HG03060 (cell line): ENCODE data around the gene TNKS1BP1.

Experiments
- ATAC-seq: cut with Tn5 transposase; IDR thresholded peaks from one replicate; pipeline ENCODE4 v1.9.1; 2021; ENCODE audit warnings: low read depth, moderate number of reproducible peaks; ENCODE audit not compliant: unreplicated experiment

Gene TNKS1BP1

DNA sequence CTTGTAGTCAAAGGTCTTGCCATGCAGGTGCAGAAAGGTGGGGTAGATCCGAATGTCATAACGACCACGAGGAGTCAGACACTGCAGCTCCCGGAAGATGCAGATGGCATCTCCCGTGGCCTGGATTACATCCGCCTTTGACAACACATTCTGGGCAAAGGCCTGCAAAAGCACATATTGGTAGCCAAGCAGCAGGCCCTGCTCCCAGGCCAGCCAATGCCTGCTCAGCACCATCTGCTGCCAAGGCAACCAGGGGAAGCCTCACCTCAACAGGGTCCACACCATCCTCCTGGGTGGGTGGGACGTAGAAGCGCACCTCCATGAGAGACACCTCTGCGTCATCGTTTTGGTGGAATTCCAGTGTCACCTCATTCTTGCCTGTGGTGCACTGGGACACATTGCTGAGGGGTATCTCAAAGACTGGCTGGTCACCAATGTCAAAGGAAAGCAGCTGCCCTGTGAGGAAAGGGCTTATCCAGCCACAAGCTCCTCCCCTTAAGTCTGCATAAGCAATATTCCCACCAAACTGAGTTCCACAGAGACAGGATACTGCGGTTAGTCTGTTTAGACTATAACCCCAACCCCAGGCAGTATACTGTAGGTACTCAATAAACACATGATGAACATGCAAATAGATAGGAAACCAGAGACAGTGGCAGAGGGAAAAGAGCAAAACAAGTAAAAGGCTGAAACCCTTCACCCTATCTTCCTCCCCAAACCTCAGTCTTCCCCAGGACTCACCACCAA lies 8.1 kb upstream of the TNKS1BP1 start:
- no peak for ATAC-seq

- no peak for ATAC-seq
These were observed 7.0 kb upstream of the TNKS1BP1 start for GRCh38 chr11:57331720-57332119.

GRCh38 chr11:57330029-57330428 lies 5.3 kb upstream of the TNKS1BP1 start:
- no peak for ATAC-seq

DNA sequence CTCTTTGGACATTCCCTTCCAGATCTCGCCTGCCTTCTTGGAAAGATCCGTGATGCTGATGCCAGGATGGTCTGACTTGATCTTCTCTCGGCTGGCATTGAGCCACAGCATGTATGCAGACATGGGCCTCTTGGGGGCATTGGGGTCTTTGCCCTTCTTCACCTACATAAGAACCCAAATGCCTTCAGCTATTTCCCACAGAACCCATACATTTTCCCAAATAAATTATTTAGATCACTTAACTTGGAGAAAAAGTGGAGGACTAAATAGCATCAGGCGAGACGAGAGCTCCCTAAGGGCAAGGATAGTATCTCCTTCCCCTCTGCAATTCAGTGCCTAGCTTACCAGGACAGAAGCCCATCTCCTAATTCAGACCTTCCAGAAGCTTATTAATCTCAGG lies 3.0 kb upstream of the TNKS1BP1 start:
- no peak for ATAC-seq

- no peak for ATAC-seq
These were observed 940 bp upstream of the TNKS1BP1 start for GRCh38 chr11:57325735-57326048.

GRCh38 chr11:57324154-57324885 lies 432 bp downstream of the TNKS1BP1 start:
- ATAC-seq = no peak

- ATAC-seq = no peak
These were observed 948 bp downstream of the TNKS1BP1 start for GRCh38 chr11:57323855-57324153.

DNA sequence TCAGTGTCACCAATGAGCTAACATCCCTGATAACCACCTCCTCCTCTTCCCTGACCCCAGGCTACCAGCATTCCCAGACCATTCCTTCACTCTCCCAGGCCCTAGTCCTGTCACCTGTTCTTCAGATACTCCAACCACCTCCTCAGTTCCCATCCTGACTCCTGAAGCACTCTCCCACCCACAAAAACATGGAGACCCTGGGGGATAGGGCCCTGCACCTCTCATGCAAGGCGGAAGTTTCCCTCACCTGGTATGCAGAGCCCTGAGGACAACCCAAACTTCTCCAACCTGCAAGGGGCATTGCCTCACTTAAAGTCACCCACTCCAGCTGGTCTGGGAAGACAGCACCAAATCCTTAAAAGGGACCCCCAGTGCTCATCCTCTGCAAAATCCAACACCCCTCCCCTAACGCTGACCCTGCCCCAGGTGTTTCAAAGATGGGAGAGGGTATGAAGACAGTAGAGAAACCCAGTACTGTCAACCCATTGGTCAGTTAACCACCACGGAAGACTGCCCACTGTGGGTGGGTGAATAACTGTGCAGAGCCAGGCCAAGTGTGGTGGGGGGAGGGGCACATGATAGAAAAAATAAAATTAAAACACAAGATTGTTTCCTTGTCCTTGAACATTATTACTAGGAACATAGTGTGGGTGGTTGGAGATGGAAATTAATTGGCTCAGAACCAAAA lies 1.4 kb downstream of the TNKS1BP1 start:
- no peak for ATAC-seq

GRCh38 chr11:57322256-57323166 lies 2.2 kb downstream of the TNKS1BP1 start:
- no peak for ATAC-seq

DNA sequence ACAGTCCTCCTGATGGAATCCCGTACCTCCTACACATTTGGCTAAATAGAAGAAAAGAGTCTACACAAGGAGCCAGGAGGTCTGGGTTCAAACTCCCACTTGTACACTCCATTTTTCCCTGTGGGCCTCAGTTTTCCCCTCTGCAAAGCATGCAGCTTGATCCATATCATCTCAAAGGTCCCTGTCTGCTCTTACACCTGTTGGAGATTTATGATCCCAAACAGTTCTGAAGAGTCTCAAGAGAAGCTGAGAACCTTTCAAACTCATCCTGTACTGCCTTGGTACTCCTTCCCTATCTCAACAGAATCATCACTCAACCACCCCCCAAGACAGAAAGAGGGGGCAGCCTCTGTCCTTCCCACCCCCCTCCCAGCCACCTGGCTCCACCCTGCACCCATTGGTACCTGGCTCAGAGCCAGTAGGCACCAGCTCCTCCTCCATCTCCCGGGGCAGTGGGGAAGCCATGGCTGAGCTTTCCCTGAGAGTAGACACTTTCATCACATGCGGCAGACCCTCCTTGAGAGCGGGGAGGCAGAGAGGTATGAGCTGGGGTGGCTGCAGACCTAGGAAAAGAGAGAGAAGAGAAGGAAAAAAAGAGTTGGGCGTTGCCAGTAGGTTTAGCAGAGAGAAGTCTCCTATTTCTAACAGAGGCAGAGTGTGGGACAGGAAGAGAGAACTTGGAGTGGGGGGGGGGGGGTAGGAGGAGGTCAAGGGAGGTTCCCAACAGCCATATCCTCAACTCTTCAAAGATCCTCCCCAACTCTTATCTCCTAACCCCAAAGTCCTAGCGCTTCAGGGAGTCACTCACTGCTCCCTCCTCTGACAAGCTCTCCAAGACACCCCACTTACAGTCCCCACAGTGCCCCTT lies 3.1 kb downstream of the TNKS1BP1 start:
- no peak for ATAC-seq

DNA sequence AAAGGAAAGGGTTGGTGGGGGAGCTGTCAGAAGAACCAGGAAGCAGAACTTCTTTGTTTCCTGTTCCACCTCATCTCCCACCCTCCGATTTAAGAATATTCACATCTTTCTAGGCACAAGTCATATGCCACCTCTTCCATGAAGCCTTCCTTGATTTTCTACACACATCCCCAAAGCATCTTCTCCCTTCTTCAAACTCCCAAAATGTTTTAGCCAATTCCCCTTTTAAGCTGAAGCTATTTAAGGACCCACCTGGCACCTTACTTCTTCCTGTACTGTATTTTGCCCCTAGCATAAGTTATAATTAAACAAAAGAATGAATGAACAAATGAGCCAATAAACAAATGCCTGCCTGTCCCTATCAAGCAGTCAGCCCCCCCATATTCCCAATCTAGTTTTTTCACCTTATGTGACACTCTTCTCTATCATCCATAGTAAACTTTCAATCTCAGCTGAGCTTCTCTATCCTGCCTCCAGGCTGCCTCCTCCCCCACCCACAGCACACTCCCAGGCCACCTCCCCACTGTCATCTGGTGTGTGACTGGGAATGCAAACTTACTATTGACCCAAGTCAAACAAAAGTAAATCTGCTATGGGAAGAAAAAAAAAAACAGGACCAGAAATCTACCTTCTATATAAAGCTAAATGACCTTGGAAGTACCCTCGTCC lies 3.9 kb downstream of the TNKS1BP1 start:
- ATAC-seq = no peak

DNA sequence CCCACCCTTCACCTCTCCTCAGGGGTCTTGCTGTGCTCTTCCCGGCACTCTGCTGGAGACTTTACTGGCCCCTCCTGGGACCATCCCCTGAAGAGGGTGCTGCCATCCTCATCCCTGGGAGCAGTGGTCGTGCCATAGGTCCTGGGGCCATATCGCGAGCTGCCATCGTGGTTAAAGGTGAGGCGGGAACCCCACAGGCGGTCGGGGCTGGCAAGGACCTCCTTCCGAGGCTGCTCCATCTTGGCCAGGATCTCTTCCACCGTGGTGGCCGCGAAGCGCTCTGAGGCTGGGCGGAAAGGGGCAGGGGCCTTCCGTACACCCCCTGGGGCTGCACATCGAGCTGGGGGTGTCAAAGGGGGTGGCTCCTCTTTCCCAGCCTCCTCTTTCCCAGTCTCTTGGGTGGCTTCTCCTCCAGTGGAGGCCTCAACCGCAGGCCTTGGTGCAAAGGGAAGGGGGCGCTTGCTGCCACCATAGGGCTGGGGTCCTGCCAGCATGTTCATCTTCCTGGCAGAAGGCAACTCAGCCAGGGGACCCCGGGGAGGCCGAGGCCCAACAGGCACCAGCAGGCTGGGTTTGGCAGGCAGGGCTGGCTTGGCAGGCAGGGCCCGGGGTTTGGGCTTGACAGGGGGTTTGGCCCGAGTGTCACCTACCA lies 4.6 kb downstream of the TNKS1BP1 start:
- no peak for ATAC-seq

GRCh38 chr11:57318178-57318577 lies 6.6 kb downstream of the TNKS1BP1 start:
- ATAC-seq = no peak

- no peak for ATAC-seq
These were observed 8.7 kb downstream of the TNKS1BP1 start for GRCh38 chr11:57316017-57316416.

DNA sequence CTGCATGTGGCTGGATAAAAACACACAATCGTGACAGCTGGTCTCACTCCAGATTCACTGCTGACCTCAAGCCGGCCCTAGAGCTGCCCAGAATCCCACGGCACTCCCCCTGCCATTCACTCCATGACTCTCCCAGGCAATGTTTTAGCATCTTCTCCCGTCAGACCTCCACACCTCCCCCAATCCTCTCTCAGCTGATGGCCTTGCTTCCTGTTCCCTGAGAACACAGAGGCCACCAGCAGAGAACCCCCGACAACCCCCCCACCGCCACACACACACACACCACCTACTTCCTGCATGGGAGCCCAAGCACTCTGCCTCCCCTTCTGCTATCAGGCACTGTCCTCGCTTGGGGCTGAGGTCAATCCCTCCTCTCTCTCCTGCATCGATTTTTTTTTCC lies 9.3 kb downstream of the TNKS1BP1 start:
- ATAC-seq = no peak

DNA sequence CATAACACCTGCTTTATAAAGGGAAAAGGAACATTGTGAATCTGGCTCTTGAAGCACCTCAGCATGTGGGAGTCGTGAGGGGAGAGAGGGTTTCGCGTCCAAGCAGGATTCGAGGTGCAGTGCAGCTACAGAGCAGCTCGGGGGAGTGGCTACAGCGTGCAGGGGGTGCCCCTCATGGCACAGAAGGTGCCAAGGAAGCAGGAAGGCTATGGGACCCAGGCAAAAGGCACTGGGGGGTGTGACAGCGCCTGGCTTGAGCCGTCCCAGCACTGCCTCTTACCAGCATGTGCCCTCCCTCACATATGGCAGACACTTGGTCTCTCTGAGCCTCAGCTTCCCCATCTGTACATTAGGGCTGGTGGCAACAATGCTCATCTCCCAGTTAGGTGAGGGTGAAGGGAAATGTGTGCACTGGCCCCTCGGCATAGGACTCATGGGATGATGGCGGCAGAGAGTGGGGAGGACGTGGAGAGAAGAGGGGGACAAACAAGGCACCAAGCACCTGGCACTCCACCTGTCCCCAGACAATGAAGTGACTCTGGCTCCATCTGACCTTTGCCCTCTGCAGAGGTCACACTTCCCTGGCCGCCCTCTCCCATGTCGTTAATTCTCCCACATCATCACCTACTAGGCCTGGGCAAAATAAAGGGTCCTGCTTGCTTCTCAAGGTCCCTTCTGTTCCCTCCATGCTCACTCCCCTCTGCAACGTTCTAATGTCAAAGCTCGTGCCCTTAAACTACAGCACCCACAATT lies 10.4 kb downstream of the TNKS1BP1 start:
- ATAC-seq = no peak

GRCh38 chr11:57313788-57314135 lies 11.0 kb downstream of the TNKS1BP1 start:
- ATAC-seq = no peak

GRCh38 chr11:57313071-57313787 lies 11.5 kb downstream of the TNKS1BP1 start:
- ATAC-seq = no peak
